ACC112 (cell line): ENCODE results near the gene MAN2B1.
"Not testable (repeated sequence)": the region's sequence is repeated elsewhere in the genome, so short reads cannot be mapped to it uniquely, and the experiment has no call there.

Experiments used
- H2AFZ ChIP-seq: fragments of 200-600 bp; sonication (generic); one replicate; pipeline ENCODE4 v1.6.0; 2017; ENCODE audit warnings: antibody characterized with exemption, low read length; ENCODE audit not compliant: unreplicated experiment
- H3K27ac ChIP-seq: fragments of 200-600 bp; sonication (generic); 2 replicates; pipeline ENCODE4 v1.5.1; 2014; ENCODE audit warnings: low read depth, mild to moderate bottlenecking, antibody characterized with exemption, low read length, moderate library complexity
- H3K27me3 ChIP-seq: fragments of 200-600 bp; sonication (generic); 2 replicates; pipeline ENCODE4 v1.6.1; 2014; ENCODE audit warnings: mild to moderate bottlenecking, antibody characterized with exemption, low read length, moderate library complexity, mixed read lengths; ENCODE audit not compliant: insufficient read depth
- H3K36me3 ChIP-seq: fragments of 200-600 bp; sonication (generic); 2 replicates; pipeline ENCODE4 v1.6.1; 2016; ENCODE audit warnings: mild to moderate bottlenecking, antibody characterized with exemption, low read length, moderate library complexity, mixed read lengths; ENCODE audit not compliant: insufficient read depth
- H3K4me1 ChIP-seq: fragments of 200-600 bp; sonication (generic); one replicate; pipeline ENCODE4 v1.6.1; 2016; ENCODE audit warnings: low read length, mixed read lengths; ENCODE audit not compliant: insufficient read depth, unreplicated experiment, control insufficient read depth
- H3K4me3 ChIP-seq: fragments of 200-600 bp; sonication (generic); 2 replicates; pipeline ENCODE4 v1.5.1; 2014; ENCODE audit warnings: mild to moderate bottlenecking, low read depth, low read length
- H3K79me2 ChIP-seq: fragments of 200-600 bp; sonication (generic); one replicate; pipeline ENCODE4 v1.6.0; 2016; ENCODE audit warnings: low read length; ENCODE audit not compliant: control insufficient read depth, unreplicated experiment, insufficient read depth

The MAN2B1 gene

DNA sequence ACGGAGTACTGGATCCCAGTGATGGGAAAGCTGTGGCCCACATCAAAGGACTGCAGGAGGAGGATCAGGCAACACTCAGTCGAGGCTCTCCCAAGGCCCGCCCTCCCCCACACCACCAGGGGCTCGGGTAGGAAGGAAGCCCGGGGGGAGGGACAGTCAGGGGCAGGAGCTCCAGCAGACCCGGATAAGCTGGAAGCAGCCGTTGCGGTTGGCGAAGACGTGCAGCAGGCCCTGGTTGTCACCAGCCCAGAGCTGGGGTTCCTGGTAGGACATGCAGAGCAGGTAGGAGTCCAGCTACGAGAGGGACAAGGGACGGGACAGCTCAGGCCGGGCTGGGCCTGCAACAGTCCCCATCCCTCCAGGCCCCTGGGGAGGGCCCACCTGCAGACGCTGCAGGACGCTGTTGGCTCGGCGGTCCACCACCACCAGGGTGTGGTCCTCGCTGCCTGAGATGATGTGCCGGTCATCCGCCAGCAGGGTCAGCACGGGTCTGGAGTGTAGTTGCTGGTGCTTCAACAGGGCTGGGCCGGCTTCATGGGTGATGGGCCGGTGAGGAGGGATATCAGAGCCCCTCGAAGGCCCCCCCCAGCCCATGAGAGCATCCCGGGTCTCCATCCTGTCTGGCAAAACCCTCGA is 23.2 kb upstream of the MAN2B1 start:
- Histone ChIP-seq H3K27ac (no peak overlapping the region), H2AFZ (no peak overlapping the region), H3K4me3 (no peak overlapping the region), H3K27me3 (no peaks in the 10 kb centered on the region), H3K79me2 (no peaks in the 10 kb centered on the region), H3K36me3 (no peaks in the 10 kb centered on the region), H3K4me1 (no peaks in the 10 kb centered on the region)

DNA sequence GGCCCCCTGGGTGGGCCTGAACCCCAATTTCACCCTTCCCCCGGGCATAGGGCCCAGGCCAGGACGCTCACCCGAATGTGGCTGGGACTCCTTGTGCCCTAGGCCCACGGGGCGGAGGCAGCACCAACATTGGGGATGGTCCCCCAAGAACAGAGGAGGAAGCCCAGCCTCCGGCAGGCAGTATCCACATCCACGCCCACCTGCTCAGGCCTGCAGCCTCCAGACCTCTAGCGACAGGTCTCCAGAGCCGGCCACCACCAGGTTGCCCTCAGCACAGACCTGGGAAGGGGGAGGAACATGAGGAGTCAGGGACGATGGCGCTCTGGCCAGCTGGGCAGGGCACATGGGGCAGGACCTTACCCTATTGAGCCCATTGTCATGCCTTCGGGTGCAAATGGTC is 22.5 kb upstream of the MAN2B1 start:
- H3K79me2 ChIP-seq: no peaks in the 10 kb centered on the region
- H3K36me3 ChIP-seq: no peaks in the 10 kb centered on the region
- H3K4me3 ChIP-seq: no peak overlapping the region
- H2AFZ ChIP-seq: no peak overlapping the region
- H3K27me3 ChIP-seq: no peaks in the 10 kb centered on the region
- H3K27ac ChIP-seq: no peak overlapping the region
- no peaks in the 10 kb centered on the region for H3K4me1 ChIP-seq

DNA sequence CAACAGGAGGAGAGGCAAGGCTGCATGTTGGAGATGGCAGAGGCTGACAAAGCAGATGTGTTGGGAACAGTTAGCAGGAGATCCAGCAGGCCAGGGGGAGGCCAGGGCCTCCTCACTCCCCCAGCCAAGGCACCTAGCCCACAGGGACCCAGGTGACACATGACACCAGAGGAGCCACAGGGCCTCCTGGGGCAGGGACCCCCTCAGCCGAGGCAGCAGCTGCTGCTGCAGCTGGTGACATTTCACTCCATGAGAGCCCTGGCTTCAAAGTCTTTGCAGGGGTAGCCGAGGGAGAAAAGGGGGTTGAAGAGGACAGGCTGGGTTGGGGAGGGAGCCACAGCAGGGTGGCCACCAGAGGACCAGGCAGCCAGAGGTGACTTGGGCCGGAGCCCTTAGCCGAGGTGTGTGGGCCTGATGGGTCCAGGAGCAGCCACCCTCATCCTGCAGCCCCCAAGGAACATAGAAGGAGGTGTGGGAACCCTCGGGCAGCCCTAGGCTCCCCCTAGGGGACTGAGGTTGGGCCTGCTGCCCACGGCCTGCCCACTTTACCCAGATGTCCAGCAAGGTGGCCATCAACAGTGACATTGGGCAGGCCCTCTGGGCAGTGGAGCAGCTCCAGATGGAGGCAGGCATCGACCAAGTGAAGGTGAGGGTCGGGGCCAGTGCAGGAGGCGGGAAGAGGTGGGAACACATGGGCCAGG is 21.1 kb upstream of the MAN2B1 start, which contains the start of gene GNG14:
Gene GNG14, plus strand, starts transcription at position 503 of the 701 bp plus-strand sequence. Its CDS starts 51 bp downstream, at position 554.
- no peak within 1 kb of the TSS for H3K27ac ChIP-seq

DNA sequence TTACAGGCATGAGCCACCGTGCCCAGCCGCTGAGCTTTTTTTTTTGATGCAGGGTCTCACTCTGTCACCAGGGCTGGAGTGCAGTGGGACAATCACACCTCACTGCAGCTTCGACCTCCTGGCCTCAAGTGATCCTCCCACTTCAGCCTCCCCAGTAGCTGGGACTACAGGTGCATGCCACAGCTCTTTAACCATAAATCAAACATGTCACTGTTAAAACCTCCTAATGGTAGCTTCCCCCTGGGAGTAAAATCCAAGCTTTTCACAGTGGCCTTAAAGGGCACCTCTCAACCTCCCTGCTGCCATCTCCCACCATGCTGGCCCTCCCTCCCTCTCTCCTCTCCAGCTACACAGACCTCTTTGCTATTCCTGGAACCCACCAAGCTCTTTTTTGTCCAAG is 19.3 kb upstream of the MAN2B1 start:
- Histone ChIP-seq H3K4me1 (no peaks in the 10 kb centered on the region), H3K4me3 (no peak overlapping the region), H3K36me3 (no peaks in the 10 kb centered on the region), H3K79me2 (no peaks in the 10 kb centered on the region), H2AFZ (no peak overlapping the region), H3K27ac (no peak overlapping the region), H3K27me3 (no peaks in the 10 kb centered on the region)

More for the DNA sequence above, 21.1 kb upstream of the MAN2B1 start, which contains the start of gene GNG14:
- Histone ChIP-seq H2AFZ (no peak within 1 kb of the TSS), H3K4me1 (no peaks in the 10 kb centered on the region), H3K4me3 (no peak within 1 kb of the TSS), H3K27me3 (no peaks in the 10 kb centered on the region), H3K36me3 (no peaks in the 10 kb centered on the region), H3K79me2 (no peaks in the 10 kb centered on the region)

DNA sequence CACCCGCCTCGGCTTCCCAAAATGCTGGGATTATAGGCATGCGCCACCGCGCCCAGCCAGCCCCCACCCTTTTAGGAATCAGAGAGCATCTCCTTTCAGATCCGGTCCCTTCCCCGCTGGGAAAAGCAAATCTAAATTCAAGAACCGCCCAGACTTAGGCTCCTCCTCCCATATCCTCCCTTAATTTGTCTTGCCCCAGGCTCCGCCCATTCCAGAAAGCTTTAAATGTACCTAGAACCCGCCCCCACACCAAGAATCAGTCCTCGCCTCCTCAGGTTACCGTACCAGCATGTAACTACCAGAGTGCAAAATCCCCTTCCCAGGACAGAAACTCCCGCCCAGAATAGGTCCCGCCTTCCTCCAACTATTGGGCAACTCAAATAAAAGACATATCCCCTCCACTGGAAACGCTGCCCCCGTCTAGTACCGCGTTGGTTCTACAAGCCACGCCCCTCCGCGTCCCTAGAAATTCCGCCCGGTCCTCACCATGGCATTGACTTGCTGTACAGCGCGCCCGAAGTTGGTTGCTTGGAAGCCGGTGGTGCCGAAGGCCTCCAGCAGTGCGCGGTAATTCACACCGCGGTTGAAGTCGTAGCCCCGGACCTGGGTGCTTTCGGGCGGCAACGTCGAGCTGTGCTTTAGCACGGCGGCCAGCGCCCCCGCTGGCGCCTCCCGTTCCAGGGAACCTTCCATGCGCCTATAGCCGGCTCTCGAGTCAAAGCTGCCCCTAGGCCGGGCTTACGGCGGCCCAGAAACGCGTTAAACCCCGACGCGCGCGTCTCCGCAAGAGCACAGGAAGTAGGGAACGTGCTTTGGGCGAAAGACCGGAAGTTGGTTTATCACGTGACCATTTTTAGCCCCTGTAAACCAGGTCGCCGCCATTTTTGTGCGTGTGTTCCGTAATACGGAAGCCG is 14.8 kb upstream of the MAN2B1 start, which contains the start of gene DHPS:
Gene DHPS, minus strand, starts transcription at position 807 of the 914 bp plus-strand sequence. Its CDS starts 114 bp downstream, at position 693.
- H3K4me3 ChIP-seq: peak within 1 kb of the TSS; percentile 95
- peak within 1 kb of the TSS; percentile 88 for H2AFZ ChIP-seq
- peaks cover 10% of the 10 kb centered on the region for H3K79me2 ChIP-seq
- H3K36me3 ChIP-seq: no peaks in the 10 kb centered on the region
- H3K4me1 ChIP-seq: no peaks in the 10 kb centered on the region
- H3K27me3 ChIP-seq: no peaks in the 10 kb centered on the region
- peak within 1 kb of the TSS; percentile 98 for H3K27ac ChIP-seq

DNA sequence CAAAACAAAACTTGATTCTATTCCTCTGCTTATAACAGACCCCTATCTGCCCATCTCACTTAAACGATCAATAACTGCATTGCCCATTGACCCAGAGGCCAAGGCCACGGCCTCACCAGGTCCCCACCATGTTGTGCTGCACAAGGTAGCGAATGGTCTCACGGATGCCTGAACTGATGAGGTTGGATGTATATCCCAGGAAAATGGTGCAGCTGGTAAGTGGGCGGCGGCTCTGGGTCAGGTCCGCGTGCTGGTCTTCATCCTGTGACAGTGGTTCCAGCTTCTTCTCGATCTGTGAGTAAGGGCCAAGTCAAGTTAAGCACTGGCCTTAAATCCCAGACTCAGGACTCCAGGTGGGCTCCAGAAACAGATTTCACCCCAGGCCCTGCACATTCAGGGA is 13.5 kb upstream of the MAN2B1 start:
- Histone ChIP-seq H3K27ac (no peak overlapping the region), H3K79me2 (peaks cover 10% of the 10 kb centered on the region), H3K4me3 (no peak overlapping the region), H3K27me3 (no peaks in the 10 kb centered on the region), H2AFZ (no peak overlapping the region), H3K4me1 (no peaks in the 10 kb centered on the region), H3K36me3 (no peaks in the 10 kb centered on the region)

DNA sequence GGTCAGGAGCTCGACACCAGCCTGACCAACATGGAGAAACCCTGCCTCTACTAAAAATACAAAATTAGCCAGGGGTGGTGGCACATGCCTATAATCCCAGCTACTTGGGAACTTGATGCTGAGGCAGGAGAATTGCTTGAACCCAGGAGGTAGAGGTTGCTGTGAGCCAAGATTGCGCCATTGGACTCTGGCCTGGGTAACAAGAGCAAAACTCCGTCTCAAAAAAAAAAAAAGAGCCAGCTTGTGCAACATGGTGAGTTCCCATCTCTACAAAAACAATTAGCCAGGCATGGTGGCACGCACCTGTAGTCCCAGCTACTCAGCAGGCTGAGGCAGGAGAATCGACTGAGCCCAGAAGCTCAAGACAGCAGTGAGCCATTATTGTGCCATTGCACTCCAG is 11.5 kb upstream of the MAN2B1 start:
- not testable (repeated sequence) for H3K27me3 ChIP-seq, H3K36me3 ChIP-seq, H2AFZ ChIP-seq, H3K79me2 ChIP-seq, H3K4me1 ChIP-seq, H3K4me3 ChIP-seq, H3K27ac ChIP-seq

DNA sequence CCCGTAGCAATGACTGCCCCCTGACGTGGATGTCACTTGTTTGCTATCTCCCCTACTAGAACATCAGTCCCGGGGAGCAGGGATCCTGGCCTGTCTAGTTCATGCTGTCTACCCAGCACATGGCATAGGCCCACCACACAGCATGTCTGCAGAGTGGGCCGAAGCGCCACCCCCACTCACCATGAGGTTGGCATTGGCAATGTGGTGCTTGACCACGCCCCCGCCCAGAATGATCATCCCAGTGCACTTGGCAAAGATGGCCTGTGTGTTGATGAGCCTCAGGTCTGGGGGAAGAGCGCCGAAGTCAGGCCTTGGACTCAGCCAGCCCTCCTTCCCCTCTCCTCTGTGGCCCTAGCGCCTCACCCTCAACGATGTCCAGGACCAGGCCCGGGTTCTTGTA is 10.4 kb upstream of the MAN2B1 start:
- Histone ChIP-seq H3K36me3 (no peaks in the 10 kb centered on the region), H3K79me2 (peaks cover 10% of the 10 kb centered on the region), H2AFZ (no peak overlapping the region), H3K4me1 (no peaks in the 10 kb centered on the region), H3K27me3 (no peaks in the 10 kb centered on the region), H3K27ac (no peak overlapping the region), H3K4me3 (no peak overlapping the region)

DNA sequence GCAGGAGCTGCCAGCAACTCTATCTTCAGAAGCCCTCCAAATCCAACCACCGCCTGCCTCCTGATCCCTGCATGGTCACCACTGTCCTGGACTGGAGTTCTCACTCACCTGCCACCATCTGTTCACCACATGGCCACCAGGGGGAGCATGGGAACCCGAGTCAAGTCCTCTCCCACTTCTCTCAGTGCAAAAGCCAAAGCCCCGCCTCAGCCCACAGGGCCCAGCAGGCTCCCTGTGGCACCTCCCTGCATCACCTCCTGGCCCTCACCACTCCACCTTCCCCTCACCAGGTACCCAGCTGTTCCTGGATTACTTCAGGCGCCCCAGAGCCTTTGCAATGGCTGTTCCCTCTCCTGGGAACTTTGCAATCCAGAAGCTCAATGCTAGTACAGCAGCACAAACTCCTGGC is 9.8 kb upstream of the MAN2B1 start:
- Histone ChIP-seq H3K79me2 (peaks cover 10% of the 10 kb centered on the region), H3K4me1 (no peaks in the 10 kb centered on the region), H3K36me3 (no peaks in the 10 kb centered on the region), H3K27ac (no peak overlapping the region), H2AFZ (no peak overlapping the region), H3K4me3 (no peak overlapping the region), H3K27me3 (no peaks in the 10 kb centered on the region)

DNA sequence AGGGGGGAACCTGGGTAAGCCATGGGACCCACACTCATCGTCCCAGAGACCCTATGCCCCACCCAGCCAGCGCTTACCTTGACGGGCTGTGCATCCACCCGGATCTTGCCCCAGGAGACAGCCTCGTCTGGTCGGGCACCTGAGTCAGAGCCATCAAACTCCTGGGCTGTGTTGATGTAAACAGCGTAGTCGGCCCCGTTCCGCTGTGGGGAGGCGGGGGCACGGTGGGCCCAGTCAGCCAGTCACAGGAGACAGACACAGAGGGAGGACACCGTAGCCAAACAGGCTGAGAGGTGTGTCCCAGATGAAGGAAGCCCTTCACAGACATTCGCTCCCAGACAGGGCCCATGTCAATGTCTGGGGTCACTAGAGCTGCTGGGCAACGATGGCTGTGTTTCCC is 9.4 kb upstream of the MAN2B1 start:
- Histone ChIP-seq H2AFZ (no peak overlapping the region), H3K36me3 (no peaks in the 10 kb centered on the region)

More for the DNA sequence above, 9.4 kb upstream of the MAN2B1 start:
- Histone ChIP-seq H3K27me3 (no peaks in the 10 kb centered on the region), H3K79me2 (peaks cover 10% of the 10 kb centered on the region), H3K27ac (no peak overlapping the region), H3K4me3 (no peak overlapping the region), H3K4me1 (no peaks in the 10 kb centered on the region)
